Measurements from ENCODE around the gene SPOCD1.

The SPOCD1 gene

GRCh38 chr1:31787261-31787660 lies 28.6 kb downstream of the SPOCD1 start:
- DNase-seq (ENCODE audit: low read depth), result no peak

GRCh38 chr1:31786366-31787060 lies 29.3 kb downstream of the SPOCD1 start:
- no peak for DNase-seq (ENCODE audit: low read depth)

- no peak for DNase-seq (ENCODE audit: low read depth)
Observed at GRCh38 chr1:31785947-31786290, 29.9 kb downstream of the SPOCD1 start.

GRCh38 chr1:31785020-31785946 lies 30.5 kb downstream of the SPOCD1 start:
- no peak for DNase-seq (ENCODE audit: low read depth)

- DNase-seq (ENCODE audit: low read depth), result no peak
Observed at GRCh38 chr1:31784356-31785019, 31.3 kb downstream of the SPOCD1 start.

- DNase-seq (ENCODE audit: low read depth), result no peak
Observed at GRCh38 chr1:31783846-31784245, 32.0 kb downstream of the SPOCD1 start.

- DNase-seq (ENCODE audit: low read depth), result no peak
Observed at GRCh38 chr1:31782421-31783410, 33.1 kb downstream of the SPOCD1 start.

GRCh38 chr1:31781756-31782371 lies 34.0 kb downstream of the SPOCD1 start:
- DNase-seq (ENCODE audit: low read depth), result no peak

GRCh38 chr1:31781138-31781755 lies 34.6 kb downstream of the SPOCD1 start:
- DNase-seq (ENCODE audit: low read depth), result no peak

- DNase-seq (ENCODE audit: low read depth), result no peak
Observed at GRCh38 chr1:31780632-31781031, 35.2 kb downstream of the SPOCD1 start.

- no peak for DNase-seq (ENCODE audit: low read depth)
Observed at GRCh38 chr1:31779687-31780086, 36.1 kb downstream of the SPOCD1 start.

GRCh38 chr1:31778763-31779488 lies 36.9 kb downstream of the SPOCD1 start:
- no peak for DNase-seq (ENCODE audit: low read depth)

GRCh38 chr1:31776516-31776915 lies 39.3 kb downstream of the SPOCD1 start:
- no peak for DNase-seq (ENCODE audit: low read depth)

- DNase-seq (ENCODE audit: low read depth), result no peak
Observed at GRCh38 chr1:31776032-31776431, 39.8 kb downstream of the SPOCD1 start.

- DNase-seq (ENCODE audit: low read depth), result no peak
Observed at GRCh38 chr1:31775210-31775999, 40.4 kb downstream of the SPOCD1 start.

GRCh38 chr1:31774495-31774894 lies 41.3 kb downstream of the SPOCD1 start:
- DNase-seq (ENCODE audit: low read depth), result no peak

- no peak for DNase-seq (ENCODE audit: low read depth)
Observed at GRCh38 chr1:31773861-31774260, 42.0 kb downstream of the SPOCD1 start.

- no peak for DNase-seq (ENCODE audit: low read depth)
Observed at GRCh38 chr1:31772669-31773248, 43.1 kb downstream of the SPOCD1 start.
